Thoracic aorta (tissue), 2 donors: ENCODE results near the gene GABBR2. TPM values are rescaled to one million over a fixed set of nuclear protein-coding genes. Genes with fewer than 3 reads are reported as not detected.

ENCODE experiments used
- ATAC-seq: fragments of 150-250 bp; one replicate; pipeline ENCODE4 v1.8.0; 2017; ENCODE audit warnings: low read depth; ENCODE audit not compliant: insufficient number of reproducible peaks, low FRiP score
- DNase-seq: peaks from one replicate; pipeline ENCODE4 v3.0.0-alpha.2; 2020; ENCODE audit warnings: low spot score
- H3K27ac ChIP-seq, 2 donors: fragments of 200-600 bp; sonication (generic); 1 replicate in 1 of 2; 2 replicates in 1 of 2; pipeline ENCODE4 v1.5.1; 2016; ENCODE audit warnings: mild to moderate bottlenecking in 2 of 2, moderate library complexity in 2 of 2
- H3K27me3 ChIP-seq: fragments of 200-600 bp; sonication (generic); replicated peaks from 2 replicates; pipeline ENCODE4 v1.6.0; 2016; ENCODE audit warnings: mild to moderate bottlenecking; ENCODE audit not compliant: insufficient read depth
- H3K36me3 ChIP-seq: fragments of 200-600 bp; sonication (generic); one replicate; pipeline ENCODE4 v1.5.1; 2016
- H3K4me1 ChIP-seq, 2 donors: fragments of 200-600 bp; sonication (generic); 1 replicate in 1 of 2; 2 replicates in 1 of 2; pipeline versions ENCODE4 v1.5.1 to v1.6.0; 2016; ENCODE audit warnings: low read depth in 2 of 2, mild to moderate bottlenecking in 1 of 2; ENCODE audit not compliant: control insufficient read depth in 1 of 2
- H3K4me3 ChIP-seq: fragments of 200-600 bp; sonication (generic); 2 replicates; pipeline ENCODE4 v1.5.1; 2016; ENCODE audit warnings: mild to moderate bottlenecking
- H3K9me3 ChIP-seq: fragments of 200-600 bp; sonication (generic); 2 replicates; pipeline ENCODE4 v1.5.1; 2016
- CTCF ChIP-seq: fragments of 200-600 bp; sonication (generic); IDR thresholded peaks from one replicate; pipeline ENCODE4 v1.5.1; 2019; ENCODE audit warnings: antibody characterized with exemption
- total RNA-seq, 2 donors: library from RNA; depleted of rRNA; stranded (reverse); fragments of >200 nt; gene quantifications; one replicate each; pipeline versions ENCODE4 v1.1.0 to v1.2.3, GENCODE V29; 2016

The GABBR2 gene
- total RNA-seq, 2 donors from 2014 or later, result not detected

GRCh38 chr9:98412101-98412842 is 296.5 kb downstream of the GABBR2 start:
- Histone ChIP-seq H3K4me3 (no peak overlapping the region), H3K36me3 (no peaks in the 10 kb centered on the region), H3K9me3 (no peaks in the 10 kb centered on the region), H3K27me3 (no peaks in the 10 kb centered on the region), H3K4me1 (no peaks in the 10 kb centered on the region), H3K27ac (no peak overlapping the region)
- ATAC-seq (no peak), DNase-seq (no peak)
- no peak for TF ChIP-seq CTCF

- DNase-seq (no peak), ATAC-seq (no peak)
- TF ChIP-seq CTCF, result no peak
- Histone ChIP-seq H3K4me1 (no peaks in the 10 kb centered on the region), H3K4me3 (no peak overlapping the region), H3K9me3 (no peaks in the 10 kb centered on the region), H3K36me3 (no peaks in the 10 kb centered on the region), H3K27me3 (no peaks in the 10 kb centered on the region), H3K27ac (no peak overlapping the region)
These were observed 298.5 kb downstream of the GABBR2 start for GRCh38 chr9:98410185-98410697.

GRCh38 chr9:98409719-98410118 is 299.0 kb downstream of the GABBR2 start:
- ATAC-seq, result no peak
- TF ChIP-seq CTCF, result no peak
- Histone ChIP-seq H3K4me3 (no peak overlapping the region), H3K9me3 (no peaks in the 10 kb centered on the region), H3K4me1 (no peaks in the 10 kb centered on the region), H3K27ac (no peak overlapping the region), H3K36me3 (no peaks in the 10 kb centered on the region), H3K27me3 (no peaks in the 10 kb centered on the region)
- DNase-seq, result no peak

GRCh38 chr9:98406469-98406868 is 302.3 kb downstream of the GABBR2 start:
- no peak overlapping the region for H3K27ac ChIP-seq
- ATAC-seq (no peak), DNase-seq (no peak)
- TF ChIP-seq CTCF, result no peak
- no peaks in the 10 kb centered on the region for H3K36me3 ChIP-seq
- H3K4me1 ChIP-seq, result no peaks in the 10 kb centered on the region
- H3K27me3 ChIP-seq, result no peaks in the 10 kb centered on the region
- no peak overlapping the region for H3K4me3 ChIP-seq
- no peaks in the 10 kb centered on the region for H3K9me3 ChIP-seq

GRCh38 chr9:98404237-98404636 is 304.5 kb downstream of the GABBR2 start:
- no peak for ATAC-seq
- Histone ChIP-seq H3K27me3 (no peaks in the 10 kb centered on the region), H3K9me3 (no peaks in the 10 kb centered on the region)

More at GRCh38 chr9:98404237-98404636, 304.5 kb downstream of the GABBR2 start:
- DNase-seq, result no peak
- no peak for TF ChIP-seq CTCF
- no peak overlapping the region for H3K4me3 ChIP-seq
- H3K36me3 ChIP-seq, result no peaks in the 10 kb centered on the region
- H3K4me1 ChIP-seq, result no peaks in the 10 kb centered on the region
- H3K27ac ChIP-seq, result no peak overlapping the region
